A673 (cell line): Measurements from ENCODE around the gene ABCC10.

Experiments used
- EZH2 ChIP-seq: fragments of 200-600 bp; sonication (generic); IDR thresholded peaks from 2 replicates; pipeline ENCODE4 v1.6.1; 2017; ENCODE audit warnings: borderline replicate concordance, low read depth, mild to moderate bottlenecking, mixed read lengths, antibody characterized with exemption, low read length; ENCODE audit not compliant: poor library complexity, severe bottlenecking
- TF ChIP-seq, protein P1 (sequence below): fragments of 300-800, 200-600 bp; sonication (generic); conservative IDR thresholded peaks from 2 replicates; pipeline ENCODE4 v1.5.1; 2017; ENCODE audit warnings: low read depth, mild to moderate bottlenecking, antibody characterized with exemption, low read length, moderate library complexity, mixed read lengths

DNA sequence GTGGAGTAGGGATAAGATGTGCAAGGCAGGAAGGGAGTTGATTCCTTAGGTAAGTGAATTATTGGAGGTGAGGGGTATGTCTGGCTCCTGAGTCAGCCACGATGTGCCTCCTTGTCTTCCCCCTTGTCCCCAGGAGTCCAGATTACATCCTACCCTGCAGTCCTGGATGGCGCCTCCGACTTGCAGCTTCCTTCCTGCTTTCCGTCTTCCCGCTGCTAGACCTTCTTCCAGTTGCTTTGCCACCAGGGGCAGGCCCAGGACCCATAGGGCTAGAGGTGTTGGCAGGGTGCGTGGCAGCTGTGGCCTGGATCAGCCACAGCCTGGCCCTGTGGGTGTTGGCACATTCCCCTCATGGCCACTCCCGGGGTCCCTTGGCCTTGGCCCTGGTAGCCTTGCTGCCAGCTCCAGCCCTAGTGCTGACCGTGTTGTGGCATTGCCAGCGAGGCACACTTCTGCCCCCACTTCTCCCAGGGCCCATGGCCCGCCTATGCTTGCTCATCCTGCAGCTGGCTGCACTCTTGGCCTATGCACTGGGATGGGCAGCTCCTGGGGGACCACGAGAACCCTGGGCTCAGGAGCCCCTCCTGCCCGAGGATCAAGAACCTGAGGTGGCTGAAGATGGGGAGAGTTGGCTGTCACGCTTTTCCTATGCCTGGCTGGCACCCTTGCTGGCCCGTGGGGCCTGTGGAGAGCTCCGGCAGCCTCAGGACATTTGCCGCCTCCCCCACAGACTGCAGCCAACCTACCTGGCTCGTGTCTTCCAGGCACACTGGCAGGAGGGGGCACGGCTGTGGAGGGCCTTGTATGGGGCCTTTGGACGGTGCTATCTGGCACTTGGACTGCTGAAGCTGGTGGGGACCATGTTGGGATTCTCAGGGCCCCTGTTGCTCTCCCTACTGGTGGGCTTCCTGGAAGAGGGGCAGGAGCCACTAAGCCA, 4.9 kb downstream of the ABCC10 start:
- TF ChIP-seq EZH2: no peak
- TF ChIP-seq, protein P1, sequence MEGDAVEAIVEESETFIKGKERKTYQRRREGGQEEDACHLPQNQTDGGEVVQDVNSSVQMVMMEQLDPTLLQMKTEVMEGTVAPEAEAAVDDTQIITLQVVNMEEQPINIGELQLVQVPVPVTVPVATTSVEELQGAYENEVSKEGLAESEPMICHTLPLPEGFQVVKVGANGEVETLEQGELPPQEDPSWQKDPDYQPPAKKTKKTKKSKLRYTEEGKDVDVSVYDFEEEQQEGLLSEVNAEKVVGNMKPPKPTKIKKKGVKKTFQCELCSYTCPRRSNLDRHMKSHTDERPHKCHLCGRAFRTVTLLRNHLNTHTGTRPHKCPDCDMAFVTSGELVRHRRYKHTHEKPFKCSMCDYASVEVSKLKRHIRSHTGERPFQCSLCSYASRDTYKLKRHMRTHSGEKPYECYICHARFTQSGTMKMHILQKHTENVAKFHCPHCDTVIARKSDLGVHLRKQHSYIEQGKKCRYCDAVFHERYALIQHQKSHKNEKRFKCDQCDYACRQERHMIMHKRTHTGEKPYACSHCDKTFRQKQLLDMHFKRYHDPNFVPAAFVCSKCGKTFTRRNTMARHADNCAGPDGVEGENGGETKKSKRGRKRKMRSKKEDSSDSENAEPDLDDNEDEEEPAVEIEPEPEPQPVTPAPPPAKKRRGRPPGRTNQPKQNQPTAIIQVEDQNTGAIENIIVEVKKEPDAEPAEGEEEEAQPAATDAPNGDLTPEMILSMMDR: no peak
